Endometrial microvascular endothelial cells (primary cell): ENCODE data around the gene SIDT2. TPM values are rescaled to one million over a fixed set of nuclear protein-coding genes. Genes with fewer than 3 reads are reported as not detected.

Experiments
- in situ Hi-C: cut with HindIII; loops from 2 replicates; pipeline ENCODE4 v1.10.0; 2017; ENCODE audit warnings: low sequenced_read_pairs, low pct_unique_long_range_greater_than_20kb; ENCODE audit errors: inconsistent ontology term
- total RNA-seq: library from RNA; depleted of rRNA; stranded (reverse); fragments of >200 nt; gene quantifications from one replicate; pipeline ENCODE4 v1.2.3, GENCODE V29; 2015; ENCODE audit errors: inconsistent ontology term

Gene SIDT2
- total RNA-seq, 1 donor from 2014 or later = 17.9 TPM

DNA sequence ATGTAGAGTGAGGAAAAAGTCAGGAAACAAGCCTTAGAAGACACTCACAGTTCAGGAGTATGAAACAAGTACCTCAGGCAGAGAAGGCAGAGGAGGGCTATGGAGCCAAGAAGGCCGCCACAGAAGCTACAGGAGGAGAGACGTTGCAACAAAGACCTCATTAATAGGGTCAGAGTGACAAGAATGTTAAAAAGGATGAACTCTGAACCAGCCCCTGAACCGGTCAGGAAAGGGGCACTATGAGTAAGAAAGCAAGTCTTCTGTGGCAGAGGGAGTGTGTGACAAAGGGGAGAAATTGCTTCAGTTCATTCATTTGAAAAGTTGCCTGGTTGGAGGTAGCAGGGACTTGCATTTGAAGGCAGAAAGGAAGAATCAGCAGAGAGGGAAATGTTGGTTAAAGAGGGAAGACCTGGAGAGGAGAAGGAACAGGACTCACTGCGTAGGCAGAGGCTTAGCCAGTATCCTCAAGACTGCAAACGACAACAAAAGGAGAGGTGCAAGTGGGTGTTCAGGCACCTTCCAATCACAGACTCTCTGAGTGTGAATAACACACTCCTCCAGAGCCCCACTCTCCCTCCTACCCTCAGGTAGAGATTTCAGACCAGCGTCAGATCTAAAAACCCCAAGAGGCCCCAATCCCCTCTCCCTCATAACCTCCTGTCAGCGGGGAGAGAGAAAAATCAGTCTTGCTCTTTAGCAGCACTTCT lies 36.0 kb downstream of the SIDT2 start:
- in situ Hi-C loops = no loop called here

DNA sequence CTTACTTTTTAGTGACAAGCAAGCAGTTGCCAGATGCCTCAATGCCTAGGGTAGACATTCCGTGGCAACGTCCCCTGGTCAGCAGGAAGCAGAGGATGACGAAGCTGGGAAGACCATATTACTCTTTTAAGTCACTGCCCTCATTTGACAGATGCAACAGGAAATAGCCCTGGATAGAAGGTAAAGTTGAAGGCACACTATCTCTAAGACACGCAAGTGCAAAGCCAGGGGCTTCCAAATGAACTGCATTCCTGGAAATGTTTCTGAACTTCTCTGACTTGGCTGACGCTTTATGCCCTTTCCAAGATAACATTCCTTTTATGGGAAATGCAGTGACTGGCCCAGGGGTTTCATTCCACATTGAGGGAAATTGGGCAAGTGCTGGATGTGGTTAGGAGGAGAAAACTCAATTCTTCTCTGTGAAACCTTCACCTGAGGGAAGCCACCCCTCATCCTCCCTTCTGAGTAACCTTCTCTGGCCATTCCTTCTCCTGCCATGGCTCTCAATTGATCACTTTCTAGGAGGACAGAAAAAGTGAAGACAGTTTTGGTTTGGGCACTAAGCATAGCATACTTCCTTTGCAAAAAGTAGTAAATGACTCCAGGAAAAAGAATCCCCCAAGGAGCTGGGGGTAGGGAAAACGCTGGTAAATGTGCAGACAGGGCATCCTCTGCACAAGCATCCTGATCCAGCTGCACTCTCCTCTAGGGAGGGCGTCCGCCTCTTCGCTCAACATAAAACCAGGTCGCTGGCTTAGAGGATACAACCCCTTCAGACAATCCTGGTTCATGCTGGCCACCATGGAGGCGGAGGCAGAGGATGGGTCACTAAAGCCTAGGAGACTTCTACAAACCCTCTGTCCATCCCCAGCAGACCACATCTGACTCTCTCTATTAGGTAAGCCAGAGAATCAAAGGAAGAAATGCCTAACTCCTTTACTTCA lies 38.9 kb downstream of the SIDT2 start:
- in situ Hi-C loops = no loop called here

DNA sequence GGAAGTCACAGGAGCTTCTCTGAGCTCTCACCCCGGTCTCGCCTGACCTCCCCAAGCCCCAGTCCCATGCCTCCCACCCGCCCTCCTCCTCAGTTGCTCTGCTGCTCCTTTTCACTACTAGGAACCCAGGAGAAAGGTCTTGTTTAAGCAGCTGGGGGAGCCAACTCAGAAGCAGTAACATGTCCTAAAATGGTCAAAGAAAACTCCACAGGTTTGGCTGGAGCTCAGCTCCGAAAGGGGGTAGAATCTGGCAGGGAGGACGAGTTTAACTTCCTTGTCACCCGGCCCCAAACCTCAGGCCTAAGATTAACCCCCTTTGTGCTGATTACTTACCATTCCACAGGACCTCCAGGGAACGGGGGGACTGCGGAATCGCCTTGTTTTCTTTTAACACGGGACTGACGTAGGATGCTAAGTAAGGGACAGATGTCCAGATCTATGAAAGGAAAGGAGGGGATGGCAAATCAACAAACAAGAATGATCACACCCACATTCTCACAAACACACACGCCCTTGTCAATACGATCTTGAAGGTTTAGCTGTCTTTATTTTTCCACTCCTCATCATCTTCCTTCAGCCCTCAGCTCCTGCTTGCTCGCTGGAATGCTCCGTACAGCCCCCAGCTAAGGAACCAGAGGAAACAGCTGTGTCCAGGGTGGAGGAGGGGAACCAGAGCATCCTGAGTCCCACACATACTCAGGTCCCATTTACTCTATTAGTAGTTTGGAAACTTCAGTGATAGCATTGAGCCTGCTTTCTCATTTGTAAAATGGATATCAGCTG lies 39.8 kb downstream of the SIDT2 start:
- in situ Hi-C loops = no loop called here

DNA sequence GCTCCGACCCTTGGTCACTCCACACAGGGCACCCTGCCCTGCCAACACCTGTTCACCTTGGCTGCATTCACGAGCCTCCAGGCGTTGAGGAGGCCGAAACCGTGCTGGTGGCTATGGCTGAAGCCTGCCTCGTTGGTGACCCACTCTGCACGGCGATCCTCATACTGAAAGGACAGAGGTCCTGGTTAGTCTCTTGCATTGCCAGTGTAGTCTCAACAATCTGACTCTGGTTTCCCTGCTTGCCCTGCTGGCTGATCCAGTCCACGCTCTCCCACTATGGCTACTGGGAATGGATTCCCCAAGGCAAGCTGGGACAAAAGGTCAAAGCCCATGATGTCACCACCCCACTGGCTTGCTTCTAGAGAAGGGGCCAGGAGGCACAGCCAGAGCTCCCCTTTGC lies 40.5 kb downstream of the SIDT2 start:
- in situ Hi-C loops = no loop called here

DNA sequence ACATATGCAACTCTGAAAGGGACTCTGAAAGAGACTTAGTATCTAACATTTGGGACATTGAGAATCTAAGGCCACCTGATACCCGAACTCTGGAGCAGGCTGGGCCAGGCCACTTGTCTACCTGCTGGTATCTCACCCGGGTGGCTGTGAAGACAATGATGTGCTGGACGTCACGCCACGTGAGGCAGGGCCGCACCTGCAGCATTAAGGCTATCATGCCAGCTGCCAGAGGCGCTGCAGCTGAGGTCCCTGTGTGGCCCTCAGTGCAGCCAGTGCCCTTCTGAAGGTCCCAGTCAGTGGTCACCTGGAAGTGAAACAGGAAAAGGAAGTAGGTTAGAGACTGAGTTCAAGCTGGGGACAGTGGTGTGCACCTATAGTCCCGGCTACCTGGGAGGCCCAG lies 40.9 kb downstream of the SIDT2 start:
- in situ Hi-C loops = no loop called here

DNA sequence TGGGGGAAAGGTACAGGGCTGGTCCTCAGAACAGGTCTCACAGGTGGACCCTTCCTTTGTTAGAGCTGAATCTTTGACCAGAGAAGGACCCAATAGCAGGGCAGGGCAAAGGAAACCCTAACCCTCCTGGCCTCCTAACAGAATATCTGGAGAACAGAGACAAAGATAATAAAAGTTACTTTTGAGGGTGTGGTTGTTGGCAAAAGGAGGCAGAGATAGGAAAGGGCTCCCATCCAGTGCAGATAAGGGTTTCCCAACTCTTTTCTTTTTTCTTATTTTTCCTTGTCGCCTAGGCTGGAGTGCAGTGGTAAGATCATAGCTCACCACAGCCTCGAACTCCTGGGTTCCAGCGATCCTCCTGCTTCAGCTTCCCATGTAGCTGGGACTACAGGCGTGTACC lies 41.5 kb downstream of the SIDT2 start:
- in situ Hi-C loops = loop anchor here (10.0 kb wide), 1 partner anchor 45 kb away; the partner anchor contains the start of gene SIDT2

DNA sequence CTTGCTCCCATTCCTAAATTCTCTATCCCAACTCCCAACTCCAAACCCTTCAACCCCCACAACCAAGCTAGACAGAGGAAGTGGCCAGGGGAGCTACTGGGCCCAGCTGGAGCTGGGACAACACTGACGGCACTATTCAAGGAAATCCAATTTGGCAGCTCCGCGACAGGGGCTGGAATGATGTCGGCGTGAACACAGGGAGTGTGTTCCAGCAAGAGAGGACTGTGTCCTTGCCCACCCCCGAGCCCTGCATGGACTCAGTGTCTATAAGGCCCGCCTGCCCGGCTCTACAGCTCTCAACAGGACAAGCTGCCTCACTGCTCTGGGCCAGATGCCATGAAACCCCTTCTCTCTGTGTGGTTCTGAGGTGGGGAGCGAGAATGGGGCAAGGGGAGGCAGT lies 42.0 kb downstream of the SIDT2 start:
- in situ Hi-C loops = loop anchor here (10.0 kb wide), 1 partner anchor 46 kb away; the partner anchor contains the start of gene SIDT2

DNA sequence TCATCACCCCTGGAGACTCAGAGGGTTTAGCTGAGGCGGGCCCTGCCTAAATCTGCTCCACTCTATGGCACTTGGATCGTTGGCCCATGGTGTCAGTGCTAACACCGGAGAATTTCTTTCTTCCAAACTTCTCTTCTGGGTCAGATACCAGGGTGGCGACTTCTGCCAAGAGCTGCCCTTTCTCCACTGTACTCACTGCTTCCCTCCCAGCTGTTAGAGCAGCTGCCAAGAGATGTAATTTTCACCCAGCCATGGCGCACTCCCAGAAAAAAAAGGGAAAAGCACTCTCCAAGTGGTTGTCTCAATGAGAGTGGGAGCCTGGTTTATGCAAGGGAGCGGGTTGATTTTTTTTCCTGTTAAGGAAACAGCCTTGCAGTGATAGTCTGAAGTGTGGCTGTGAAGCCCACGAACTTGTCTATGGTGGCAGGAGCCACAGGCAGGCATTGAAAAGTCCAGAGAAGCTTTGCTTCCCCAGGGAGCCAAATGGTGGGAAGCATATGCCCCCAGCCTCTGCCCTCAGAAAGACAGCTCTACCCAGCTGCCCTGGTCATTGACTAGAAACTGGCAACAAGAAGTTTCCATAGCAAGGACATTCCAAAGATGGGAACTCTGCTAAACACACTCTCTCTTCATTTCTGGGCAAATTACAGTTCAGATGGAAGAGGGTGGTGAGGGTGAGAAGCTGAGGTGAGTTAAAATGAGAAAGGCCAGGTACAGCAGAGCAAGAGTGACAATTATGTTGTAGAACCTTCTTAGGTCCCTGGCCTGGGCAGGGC lies 42.6 kb downstream of the SIDT2 start:
- in situ Hi-C loops = loop anchor here (10.0 kb wide), 1 partner anchor 46 kb away; the partner anchor contains the start of gene SIDT2

DNA sequence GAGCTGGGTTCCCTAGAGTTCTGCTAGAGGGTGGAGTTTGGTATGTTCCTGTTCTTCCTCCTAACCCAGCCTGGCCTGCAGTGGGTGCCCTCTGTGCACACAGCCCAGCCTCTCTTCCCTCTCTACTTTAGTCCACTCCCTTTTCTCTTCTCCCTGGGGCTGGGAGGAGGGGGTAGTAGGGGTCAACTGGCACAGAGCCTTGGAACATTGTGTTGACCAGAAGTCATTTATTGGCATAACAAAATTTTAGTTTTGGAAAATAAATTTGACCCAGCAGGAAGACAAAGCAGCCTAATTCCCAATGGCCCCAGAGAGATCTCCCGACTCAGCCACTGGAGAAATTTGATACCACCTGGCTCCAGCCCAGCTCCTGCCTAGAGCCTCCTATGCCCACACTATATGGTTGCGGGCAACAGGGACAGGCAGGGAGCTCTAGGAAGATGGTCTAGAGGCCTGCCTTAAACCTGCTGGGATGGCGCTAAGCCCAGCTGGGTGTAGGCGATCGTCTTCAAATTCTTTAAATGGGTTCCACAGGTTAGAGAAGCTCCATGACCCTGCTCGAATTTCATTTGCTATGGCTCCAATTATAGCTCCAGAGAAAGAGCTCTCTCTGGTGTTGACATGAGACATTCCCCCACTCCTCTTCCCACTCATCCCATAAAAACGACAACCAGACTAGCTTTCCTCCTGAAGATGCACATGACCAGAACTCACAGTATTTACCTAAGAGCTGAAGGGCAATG lies 43.4 kb downstream of the SIDT2 start:
- in situ Hi-C loops = loop anchor here (10.0 kb wide), 1 partner anchor 47 kb away; the partner anchor contains the start of gene SIDT2

DNA sequence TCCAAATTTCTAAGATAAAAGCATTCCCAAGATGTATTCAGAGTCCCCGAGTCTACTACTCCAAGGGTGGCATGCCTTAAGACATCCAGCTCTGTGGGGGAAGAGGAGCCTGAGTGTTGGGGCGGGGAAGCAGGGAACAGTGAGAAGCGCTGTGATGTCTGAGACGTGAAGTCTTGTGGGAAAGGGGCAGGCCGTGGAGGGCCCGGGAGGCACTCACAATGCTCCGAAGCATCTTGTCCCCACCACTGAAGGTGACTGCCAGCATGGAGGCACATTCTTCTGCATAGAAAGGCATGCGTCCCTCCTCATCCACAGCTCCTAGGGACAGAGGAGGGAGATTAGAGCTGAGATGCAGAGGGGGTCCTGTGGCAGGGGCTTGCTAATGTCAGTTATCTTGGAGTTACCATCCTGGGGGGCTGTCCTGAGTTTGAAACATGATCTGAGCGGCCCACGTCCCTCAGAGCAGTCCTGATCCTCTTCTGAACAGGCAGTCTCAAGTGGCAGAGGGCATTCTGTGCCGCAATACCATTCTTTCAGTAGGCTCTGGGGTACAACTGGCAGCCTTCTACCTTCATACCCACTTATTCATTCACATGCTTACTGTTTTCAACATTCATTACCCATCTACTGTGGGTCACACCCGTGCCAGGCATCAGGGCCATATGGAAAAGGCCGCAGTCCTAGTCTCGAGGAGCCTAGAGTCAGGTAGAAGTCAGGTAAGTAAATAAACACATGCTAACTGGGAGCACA lies 44.6 kb downstream of the SIDT2 start:
- in situ Hi-C loops = loop anchor here (10.0 kb wide), 1 partner anchor 48 kb away; the partner anchor contains the start of gene SIDT2

DNA sequence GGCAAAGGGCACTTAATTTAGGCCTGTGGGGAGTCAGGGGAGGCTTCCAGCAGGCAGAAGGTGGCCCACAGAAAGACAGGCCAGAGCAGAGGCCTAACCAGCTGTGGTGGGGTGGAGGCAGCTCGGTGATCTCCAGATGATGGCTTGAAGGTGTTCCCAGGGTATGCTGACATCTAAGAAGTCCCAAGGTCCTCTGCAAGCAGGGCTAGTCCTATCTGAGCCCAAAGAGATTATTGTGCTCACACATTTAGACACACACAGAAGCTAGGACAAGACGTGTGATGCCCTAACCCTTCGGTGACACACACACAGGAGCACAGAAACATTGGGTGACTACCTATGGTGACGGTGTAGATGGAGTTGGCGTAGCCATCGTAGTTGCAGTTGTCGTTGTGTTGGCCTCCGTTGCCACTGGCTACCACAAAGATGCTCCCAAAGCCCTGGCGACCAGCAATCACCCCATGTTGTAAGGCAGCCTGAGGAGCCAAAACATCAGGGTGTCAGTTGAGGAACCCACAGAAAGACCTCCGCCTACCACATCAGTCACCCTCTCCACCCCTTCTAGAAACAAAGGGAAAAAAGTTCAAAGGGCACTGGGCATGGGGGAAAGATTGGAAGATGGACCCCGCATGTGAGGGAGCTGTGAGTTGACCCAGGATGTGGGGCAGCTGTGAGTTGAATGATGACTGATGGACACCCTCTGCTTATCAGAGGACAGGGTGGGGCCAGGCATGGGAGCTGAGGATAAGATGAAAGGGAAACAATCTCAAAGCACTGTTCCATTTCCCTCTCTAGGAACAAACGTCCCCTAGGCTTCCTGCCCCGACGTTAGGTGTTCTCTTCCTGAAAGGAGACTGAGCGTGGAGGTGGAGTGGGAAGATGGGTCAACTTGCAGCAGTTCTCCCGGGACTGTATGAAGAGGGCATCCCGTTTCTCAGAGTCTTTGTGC lies 45.5 kb downstream of the SIDT2 start:
- in situ Hi-C loops = loop anchor here (10.0 kb wide), 1 partner anchor 49 kb away; the partner anchor contains the start of gene SIDT2

DNA sequence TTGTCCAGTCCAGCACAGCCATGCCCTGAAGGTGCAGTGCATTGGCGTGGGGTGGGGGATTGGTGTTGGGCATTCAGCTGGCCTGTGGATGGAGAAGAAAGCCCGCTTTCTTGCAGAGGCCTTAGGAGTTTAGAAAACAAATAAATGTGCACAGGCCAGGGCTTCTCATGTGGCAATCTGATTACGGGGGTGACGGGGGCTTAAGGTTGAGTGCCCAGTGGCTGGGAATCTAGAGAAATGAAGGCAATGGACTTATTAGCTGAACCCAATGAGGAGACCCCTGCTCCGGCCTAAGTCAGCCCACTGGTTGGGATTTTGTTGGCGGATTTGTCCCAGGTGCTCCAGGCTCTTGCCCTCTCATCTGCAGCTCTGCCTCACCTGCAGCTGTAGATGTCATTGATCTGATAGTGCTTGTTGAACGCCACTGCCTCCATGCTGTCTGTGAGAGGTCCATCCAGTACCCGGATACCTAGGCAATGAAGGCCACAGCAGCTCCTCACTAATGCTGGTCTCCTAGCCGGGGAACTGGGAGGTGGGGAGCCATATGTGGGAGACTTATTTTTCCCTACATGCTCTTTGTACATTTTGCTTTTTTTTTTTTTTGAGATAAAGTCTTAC lies 47.1 kb downstream of the SIDT2 start:
- in situ Hi-C loops = loop anchor here (10.0 kb wide), 1 partner anchor 51 kb away; the partner anchor contains the start of gene SIDT2

DNA sequence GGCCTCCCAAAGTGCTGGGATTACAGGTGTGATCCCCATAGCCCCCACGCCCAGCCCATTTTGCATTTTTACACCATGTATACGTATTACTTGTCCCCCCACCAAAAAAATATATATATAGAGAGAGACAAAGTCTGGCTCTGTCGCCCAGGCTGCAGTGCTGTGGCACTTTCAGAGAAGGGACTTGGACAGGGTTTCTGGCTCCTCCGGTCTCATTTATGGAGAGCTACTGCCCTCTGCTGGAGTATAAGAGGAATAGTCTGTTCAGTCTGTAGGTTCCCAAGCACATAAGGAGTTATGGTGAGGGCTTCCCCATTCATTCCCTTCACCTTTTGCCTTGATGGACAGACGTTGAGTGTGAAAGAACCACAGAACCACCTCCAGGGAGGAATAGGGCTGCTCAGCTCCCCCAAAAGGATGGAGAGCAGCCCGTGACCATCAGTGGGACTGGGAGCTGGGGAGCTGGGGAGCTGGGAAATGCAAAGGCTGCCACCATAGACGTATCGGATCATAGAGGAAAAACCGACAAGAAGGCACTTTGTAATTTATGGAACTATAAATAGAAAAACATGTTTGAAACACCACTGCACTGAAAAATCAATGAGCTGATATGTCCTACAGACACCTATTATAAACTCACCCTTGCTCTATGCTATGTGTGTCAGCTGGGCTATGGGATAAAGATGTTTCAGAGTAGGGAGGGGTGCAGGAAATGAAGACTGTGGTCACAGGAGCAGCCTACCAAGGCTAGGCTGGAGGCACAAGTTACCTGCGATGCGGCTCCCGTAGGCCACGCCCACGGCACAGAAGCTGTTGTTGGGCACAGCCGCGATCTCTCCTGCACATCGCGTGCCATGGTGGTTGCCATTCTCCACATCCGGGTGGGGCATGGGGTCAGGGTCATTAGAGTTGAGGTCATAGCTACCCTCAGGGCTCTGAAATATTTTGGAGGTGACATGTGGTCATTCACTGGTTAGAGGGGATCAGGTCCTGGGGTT lies 48.1 kb downstream of the SIDT2 start:
- in situ Hi-C loops = loop anchor here (10.0 kb wide), 1 partner anchor 52 kb away; the partner anchor contains the start of gene SIDT2

DNA sequence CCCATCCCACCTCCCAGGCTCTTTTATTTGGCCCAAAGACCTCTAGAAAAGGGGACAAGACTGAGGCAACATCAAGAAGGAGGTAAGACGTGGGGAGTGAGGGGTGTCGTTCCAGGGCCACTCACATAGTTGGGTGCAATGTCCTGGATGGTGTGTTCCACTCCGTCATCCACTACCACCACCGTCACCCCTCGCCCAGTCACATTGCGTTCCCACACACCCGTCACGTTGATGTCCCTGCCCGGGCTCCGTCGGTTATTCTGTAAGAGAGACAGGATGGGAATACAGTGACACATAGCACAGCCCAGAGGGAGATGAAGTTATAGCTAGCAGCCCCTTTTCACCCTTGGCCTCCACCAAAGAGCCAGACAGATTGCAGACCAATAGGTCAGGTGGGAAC lies 49.5 kb downstream of the SIDT2 start:
- in situ Hi-C loops = loop anchor here (10.0 kb wide), 1 partner anchor 53 kb away; the partner anchor contains the start of gene SIDT2
